DND-41 (cell line): ENCODE results near the gene RAD54L.

Experiments
- ATAC-seq: fragments of 200-7000 bp; cut with Tn5 transposase; 3 replicates; pipeline ENCODE4 v1.9.1; 2021; ENCODE audit warnings: low read depth; ENCODE audit not compliant: insufficient read depth
- DNase-seq: peaks from one replicate; pipeline ENCODE4 v3.0.0-alpha.2; 2020
- H2AFZ ChIP-seq: 2 replicates; pipeline ENCODE4 v1.6.0; 2012; ENCODE audit warnings: low read depth, low read length
- H3K27ac ChIP-seq: 2 replicates; pipeline ENCODE4 v1.5.1; 2012; ENCODE audit warnings: low read length, inconsistent platforms
- H3K27me3 ChIP-seq: fragments of 200-600 bp; sonication (generic); 2 replicates; pipeline ENCODE4 v1.6.0; 2012; ENCODE audit warnings: low read length, mild to moderate bottlenecking, inconsistent platforms; ENCODE audit not compliant: insufficient read depth, poor library complexity
- H3K36me3 ChIP-seq: 2 replicates; pipeline ENCODE4 v1.5.1; 2012; ENCODE audit warnings: low read length, inconsistent platforms; ENCODE audit not compliant: insufficient read depth
- H3K4me1 ChIP-seq: 2 replicates; pipeline ENCODE4 v1.5.1; 2012; ENCODE audit warnings: mild to moderate bottlenecking, low read length; ENCODE audit not compliant: insufficient read depth
- H3K4me2 ChIP-seq: 2 replicates; pipeline ENCODE4 v1.6.0; 2012; ENCODE audit warnings: mild to moderate bottlenecking, moderate library complexity, low read length, inconsistent platforms; ENCODE audit not compliant: insufficient read depth
- H3K4me3 ChIP-seq, 2 experiments: fragments of 200-600 bp in 1 of 2; shearing (Covaris generic) in 1 of 2; 2 replicates each; pipeline ENCODE4 v1.5.1; 2012 to 2016; ENCODE audit warnings: inconsistent platforms in 2 of 2, low read length in 2 of 2, mild to moderate bottlenecking in 2 of 2, low read depth in 1 of 2, moderate library complexity in 1 of 2
- H3K79me2 ChIP-seq: 2 replicates; pipeline ENCODE4 v1.6.0; 2012; ENCODE audit warnings: low read length, inconsistent platforms; ENCODE audit not compliant: insufficient read depth
- H3K9ac ChIP-seq: 2 replicates; pipeline ENCODE4 v1.6.0; 2012; ENCODE audit warnings: low read depth, mild to moderate bottlenecking, inconsistent platforms, low read length, moderate library complexity
- H3K9me3 ChIP-seq: 2 replicates; pipeline ENCODE4 v1.5.1; 2012; ENCODE audit warnings: low read length, moderate library complexity, mild to moderate bottlenecking, inconsistent platforms; ENCODE audit not compliant: insufficient read depth, severe bottlenecking
- H4K20me1 ChIP-seq: 2 replicates; pipeline ENCODE4 v1.6.0; 2012; ENCODE audit warnings: low read length; ENCODE audit not compliant: insufficient read depth
- CTCF ChIP-seq: IDR thresholded peaks from 2 replicates; pipeline ENCODE4 v1.5.1; 2012; ENCODE audit warnings: borderline replicate concordance, low read length, moderate library complexity, mild to moderate bottlenecking; ENCODE audit not compliant: poor library complexity, severe bottlenecking; ENCODE audit errors: extremely low read depth
- EZH2 ChIP-seq: IDR thresholded peaks from 3 replicates; pipeline ENCODE4 v1.6.1; 2012; ENCODE audit warnings: borderline replicate concordance, low read depth, mild to moderate bottlenecking, moderate library complexity, low read length, inconsistent platforms; ENCODE audit not compliant: severe bottlenecking

Gene RAD54L

GRCh38 chr1:46256523-46256922, 9.0 kb downstream of the RAD54L start:
- Histone ChIP-seq H3K9me3 (no peaks in the 10 kb centered on the region), H3K36me3 (peaks cover 94% of the 10 kb centered on the region), H3K9ac (no peak overlapping the region), H3K4me3 (no peak overlapping the region), H3K27ac (no peak overlapping the region), H3K4me1 (peaks cover 8% of the 10 kb centered on the region; the same call in 1 of the 2 replicates), H3K79me2 (peaks cover 84% of the 10 kb centered on the region), H4K20me1 (peaks cover 30% of the 10 kb centered on the region), H3K27me3 (no peaks in the 10 kb centered on the region), H3K4me2 (no peak overlapping the region), H2AFZ (no peak overlapping the region)
- ATAC-seq (no peak), DNase-seq (no peak)
- no peak for TF ChIP-seq CTCF
- no peak for TF ChIP-seq EZH2

- no peaks in the 10 kb centered on the region for H3K4me1 ChIP-seq
- H3K79me2 ChIP-seq = peaks cover 39% of the 10 kb centered on the region
- H3K4me3 ChIP-seq = no peak overlapping the region
- DNase-seq (no peak), ATAC-seq (no peak)
- H3K27ac ChIP-seq = no peak overlapping the region
- peaks cover 19% of the 10 kb centered on the region for H4K20me1 ChIP-seq
- no peak overlapping the region for H3K4me2 ChIP-seq
- no peak overlapping the region for H2AFZ ChIP-seq
- peaks cover 97% of the 10 kb centered on the region for H3K36me3 ChIP-seq
- TF ChIP-seq CTCF (no peak), EZH2 (no peak)
- no peak overlapping the region for H3K9ac ChIP-seq
- H3K9me3 ChIP-seq = no peaks in the 10 kb centered on the region
- H3K27me3 ChIP-seq = no peaks in the 10 kb centered on the region
Observed at GRCh38 chr1:46262508-46262907, 14.9 kb downstream of the RAD54L start.

GRCh38 chr1:46263146-46263545, 15.6 kb downstream of the RAD54L start:
- peaks cover 17% of the 10 kb centered on the region for H4K20me1 ChIP-seq
- H3K9ac ChIP-seq = no peak overlapping the region
- no peaks in the 10 kb centered on the region for H3K4me1 ChIP-seq
- peaks cover 99% of the 10 kb centered on the region for H3K36me3 ChIP-seq
- H3K27me3 ChIP-seq = no peaks in the 10 kb centered on the region
- H3K79me2 ChIP-seq = peaks cover 35% of the 10 kb centered on the region
- no peak for ATAC-seq
- TF ChIP-seq EZH2 (no peak), CTCF (no peak)
- no peak overlapping the region for H3K4me3 ChIP-seq
- H2AFZ ChIP-seq = no peak overlapping the region
- DNase-seq = no peak
- H3K27ac ChIP-seq = no peak overlapping the region
- no peak overlapping the region for H3K4me2 ChIP-seq
- no peaks in the 10 kb centered on the region for H3K9me3 ChIP-seq

GRCh38 chr1:46268578-46268977, 21.0 kb downstream of the RAD54L start:
- peaks cover 4% of the 10 kb centered on the region; the same call in 1 of the 2 replicates for H4K20me1 ChIP-seq
- H3K9ac ChIP-seq = no peak overlapping the region
- no peak overlapping the region for H3K4me2 ChIP-seq
- H3K4me3 ChIP-seq = no peak overlapping the region
- no peaks in the 10 kb centered on the region for H3K27me3 ChIP-seq
- H3K4me1 ChIP-seq = no peaks in the 10 kb centered on the region
- H2AFZ ChIP-seq = no peak overlapping the region
- no peak for ATAC-seq
- peaks cover 12% of the 10 kb centered on the region for H3K79me2 ChIP-seq
- DNase-seq = no peak
- H3K9me3 ChIP-seq = no peaks in the 10 kb centered on the region
- H3K27ac ChIP-seq = no peak overlapping the region
- H3K36me3 ChIP-seq = peaks cover 100% of the 10 kb centered on the region
- no peak for TF ChIP-seq EZH2
- no peak for TF ChIP-seq CTCF
